Heart right ventricle (tissue), 16 donors: ENCODE measurements around the gene BNIP5. TPM values are rescaled to one million over a fixed set of nuclear protein-coding genes. Genes with fewer than 3 reads are reported as not detected.

Experiments
- ATAC-seq, 8 donors: fragments of 200-7000 bp; cut with Tn5 transposase; one replicate each; pipeline ENCODE4 v1.9.1; 2020; ENCODE audit warnings: mild to moderate bottlenecking in 8 of 8, moderate library complexity in 8 of 8, moderate number of reproducible peaks in 1 of 8
- DNase-seq, 2 donors: peaks; one replicate each; pipeline ENCODE4 v3.0.0-alpha.2; 2020
- H3K27ac ChIP-seq, 10 donors: fragments of 200-600 bp; sonication (generic) in 2 of 10; one replicate each; pipeline versions ENCODE4 v1.5.0 to v1.8.0; 2020 to 2022; ENCODE audit warnings: mild to moderate bottlenecking in 3 of 10
- H3K27me3 ChIP-seq, 7 donors: fragments of 200-600 bp; one replicate each; pipeline ENCODE4 v1.8.0; 2021 to 2022; ENCODE audit warnings: mild to moderate bottlenecking in 2 of 7
- H3K36me3 ChIP-seq, 9 donors: fragments of 200-600 bp; sonication (generic) in 1 of 9; one replicate each; pipeline versions ENCODE4 v1.5.0 to v1.8.0; 2020 to 2022; ENCODE audit warnings: mild to moderate bottlenecking in 2 of 9
- H3K4me1 ChIP-seq, 9 donors: fragments of 200-600 bp; sonication (generic) in 1 of 9; one replicate each; pipeline versions ENCODE4 v1.5.0 to v1.8.0; 2020 to 2022; ENCODE audit warnings: mild to moderate bottlenecking in 4 of 9
- H3K4me3 ChIP-seq, 10 donors: fragments of 200-600 bp; sonication (generic) in 2 of 10; one replicate each; pipeline versions ENCODE4 v1.5.0 to v1.8.0; 2020 to 2022; ENCODE audit warnings: mild to moderate bottlenecking in 7 of 10, moderate library complexity in 2 of 10
- H3K9me3 ChIP-seq, 11 donors: fragments of 200-600 bp in 10 of 11; sonication (generic) in 2 of 11; one replicate each; pipeline versions ENCODE4 v1.5.0 to v1.8.0; 2013 to 2022; ENCODE audit warnings: mild to moderate bottlenecking in 2 of 11, control low read depth in 1 of 11, moderate library complexity in 1 of 11
- CTCF ChIP-seq, 9 donors: fragments of 200-600 bp; sonication (generic) in 2 of 9; IDR thresholded peaks; one replicate each; pipeline versions ENCODE4 v1.5.0 to v1.8.0; 2021 to 2022; ENCODE audit warnings: antibody characterized with exemption in 9 of 9, mild to moderate bottlenecking in 5 of 9, moderate library complexity in 1 of 9
- WGBS, 2 donors: extraction: QIAGEN DNeasy Blood & Tissue Kit; methylation state at CpG; one replicate each; pipeline ENCODE4 v1.1.7; 2013; ENCODE audit warnings: inconsistent platforms in 1 of 2; 5-methylcytosine and 5-hydroxymethylcytosine counted together
- intact Hi-C, 10 donors: fragments of 100-400 bp; cut with DNase I; formaldehyde crosslinking; loops; one replicate each; pipeline versions ENCODE4 v1.11.1 to v1.14.2; 2022
- polyA plus RNA-seq, 2 donors: library from polyadenylated mRNA; stranded (reverse); fragments of 200-250 nt; gene quantifications; one replicate each; pipeline ENCODE4 v1.2.3, GENCODE V29; 2013
- total RNA-seq, 10 donors: library from RNA; stranded (reverse); fragmentation: NEBNext Ultra II Directional in 3 of 10; extraction: Animal tissue kit (Norgen Biotek cat#: 25700) in 3 of 10; gene quantifications; one replicate each; pipeline versions ENCODE4 v1.2.1 to v1.2.4, GENCODE V29; 2021 to 2023
- donor health status: Arrhythmogenic right ventricular cardiomyopathy.
- donor health status: ischemic (EF 13 %, LVEDD 7.1; RV severe dilation, severe dysfunction).
- donor health status: healthy with polysubstance abuse.
- donor health status: DM: no; HTN: yes; CAD: no.
- donor health status: DM: no; HTN: no; CAD: no.
- donor health status: ischemic (EF 25% LVEDD 6.9; RV normal size, moderate dysfunction).
- donor health status: ischemic (EF 25% LVEDD 5.7; RV mildly dilated, moderate dysfunction).
- donor health status: healthy.
- donor health status: DM: yes; HTN: yes; CAD: no.
- donor health status: Ischemic cardiomyopathy.
- donor health status: ischemic (EF 35%, LVEDD 5.7; RV mildly dilated, moderate dysfunction).
- donor health status: nonischemic (EF 11% LVEDD 7.7; RV severe dilation, severe dysfunction).
- donor health status: DM: yes; HTN: yes; CAD: no.
- donor health status: PGD.
- donor health status: ischemic (EF 29% LVEDD 5.4; RV normal size, mild dysfunction).
- donor health status: nonischemic (EF 23%, LVEDD 6.1; RV moderate dilation, normal function).

Gene BNIP5
- total and polyA plus RNA-seq, 12 donors: not detected

GRCh38 chr6:36329798-36330291, 6.8 kb downstream of the BNIP5 start:
- Histone ChIP-seq H3K27ac (no peak overlapping the region), H3K9me3 (no peaks in the 10 kb centered on the region), H3K27me3 (peaks cover 6 to 63% (median 36%) of the 10 kb centered on the region in 7 donors), H3K4me3 (no peak overlapping the region), H3K4me1 (peaks cover 3 to 26% (median 16%) of the 10 kb centered on the region in 9 donors), H3K36me3 (no peaks in the 10 kb centered on the region)
- 68 to 70% methylated on average over 14 of the region's 14 CpGs for WGBS, 2 donors
- ATAC-seq: no peak
- no peak for TF ChIP-seq CTCF (IDR thresholded peaks at IDR 0.05)
- no peak for DNase-seq
- intact Hi-C loops: no loop called here

GRCh38 chr6:36328600-36328999, 8.1 kb downstream of the BNIP5 start:
- H3K27me3 ChIP-seq: peaks cover 6 to 57% (median 40%) of the 10 kb centered on the region in 7 donors
- H3K9me3 ChIP-seq: no peaks in the 10 kb centered on the region
- peaks cover 0 to 13% (median 4%) of the 10 kb centered on the region in 9 donors for H3K4me1 ChIP-seq
- intact Hi-C loops: no loop called here
- no peaks in the 10 kb centered on the region for H3K36me3 ChIP-seq
- ATAC-seq (no peak), DNase-seq (no peak)
- TF ChIP-seq CTCF (IDR thresholded peaks at IDR 0.05): no peak
- H3K27ac ChIP-seq: no peak overlapping the region
- WGBS, 2 donors: 89 to 94% methylated on average over 7 of the region's 7 CpGs
- no peak overlapping the region for H3K4me3 ChIP-seq

GRCh38 chr6:36327919-36328236, 8.8 kb downstream of the BNIP5 start:
- no peak for ATAC-seq
- Histone ChIP-seq H3K27ac (no peak overlapping the region), H3K4me3 (no peak overlapping the region), H3K36me3 (no peaks in the 10 kb centered on the region), H3K27me3 (peaks cover 3 to 56% (median 40%) of the 10 kb centered on the region in 7 donors), H3K9me3 (no peaks in the 10 kb centered on the region), H3K4me1 (peaks cover 0 to 9% (median 0%) of the 10 kb centered on the region in 9 donors)
- DNase-seq: no peak
- no peak for TF ChIP-seq CTCF (IDR thresholded peaks at IDR 0.05)
- intact Hi-C loops: no loop called here

- no peak for DNase-seq
- WGBS, 2 donors: 39 to 43% methylated on average over 6 of the region's 6 CpGs
- intact Hi-C loops: no loop called here
- peaks cover 0 to 55% (median 39%) of the 10 kb centered on the region in 7 donors for H3K27me3 ChIP-seq
- H3K9me3 ChIP-seq: no peaks in the 10 kb centered on the region
- no peak for ATAC-seq
- peaks cover 0 to 9% (median 0%) of the 10 kb centered on the region in 9 donors for H3K4me1 ChIP-seq
- no peak overlapping the region for H3K4me3 ChIP-seq
- no peak for TF ChIP-seq CTCF (IDR thresholded peaks at IDR 0.05)
- no peaks in the 10 kb centered on the region for H3K36me3 ChIP-seq
- no peak overlapping the region for H3K27ac ChIP-seq
These were observed 9.3 kb downstream of the BNIP5 start for GRCh38 chr6:36327226-36327918.
